GM04503 (cell line): Measurements from ENCODE around the gene SCGB2A2.

ENCODE experiments used
- DNase-seq: peaks from one replicate; pipeline ENCODE4 v3.0.0-alpha.2; 2012; ENCODE audit warnings: low read depth

Gene SCGB2A2

GRCh38 chr11:62306227-62306626, 36.3 kb downstream of the SCGB2A2 start:
- no peak for DNase-seq

DNA sequence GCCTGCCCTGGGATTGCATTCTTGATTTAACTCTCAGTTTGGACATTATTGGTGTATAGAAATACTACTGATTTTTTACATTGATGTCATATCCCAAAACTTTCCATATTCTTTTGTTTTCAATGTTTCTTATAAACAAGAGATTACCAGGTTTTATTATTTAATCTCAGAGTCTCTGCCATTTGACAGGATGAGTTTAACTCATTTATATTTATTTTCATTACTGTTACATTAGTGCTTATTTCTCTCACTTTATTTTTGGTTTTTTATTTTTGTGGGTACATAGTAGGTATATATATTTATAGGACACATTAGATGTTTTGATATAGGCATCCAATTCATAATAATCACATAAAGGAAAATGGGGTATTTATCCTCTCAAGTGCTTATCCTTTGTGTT, 38.0 kb downstream of the SCGB2A2 start:
- DNase-seq, result no peak

GRCh38 chr11:62309991-62310390, 40.0 kb downstream of the SCGB2A2 start:
- DNase-seq, result no peak

DNA sequence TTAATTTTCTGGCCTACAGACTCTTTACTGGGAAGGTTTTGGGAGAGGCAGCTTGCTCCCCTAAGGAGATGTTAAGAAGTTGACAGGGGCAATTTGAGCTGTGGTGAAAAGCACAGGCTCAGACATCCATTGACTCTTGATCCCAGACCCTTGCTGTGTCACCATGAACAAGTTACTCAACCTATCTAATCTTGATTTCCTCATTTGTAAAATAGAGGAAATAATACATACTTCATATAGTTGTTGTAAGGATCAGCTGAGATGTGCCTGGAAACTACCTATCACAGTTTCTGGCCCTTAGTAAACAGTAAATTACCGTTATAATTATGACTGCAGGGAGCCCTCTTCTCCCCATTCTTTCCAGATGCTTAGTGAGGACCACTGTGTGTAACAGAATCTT, 45.5 kb downstream of the SCGB2A2 start:
- no peak for DNase-seq

DNA sequence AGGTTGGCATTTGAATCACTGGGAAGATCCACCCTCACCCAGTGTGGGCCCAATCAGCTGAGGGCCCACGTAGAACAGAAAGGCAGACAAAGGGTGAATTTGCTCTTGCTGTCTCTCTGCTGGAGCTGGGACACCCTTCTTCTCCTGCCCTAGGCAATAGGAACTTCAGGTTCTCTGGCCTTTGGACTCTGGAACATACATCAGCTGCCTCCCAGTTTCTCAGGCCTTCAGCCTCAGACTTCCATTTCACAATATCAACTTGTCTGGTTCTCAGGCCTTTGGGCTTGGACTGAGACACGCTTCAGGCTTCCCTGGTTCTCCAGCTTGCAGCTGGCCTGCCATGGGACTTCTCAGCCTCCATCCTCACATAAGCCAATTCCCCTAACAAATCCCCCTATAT, 52.6 kb downstream of the SCGB2A2 start:
- no peak for DNase-seq
